HG03045 (cell line): Measurements from ENCODE around the gene TCFL5.

Experiments
- ATAC-seq: cut with Tn5 transposase; IDR thresholded peaks from one replicate; pipeline ENCODE4 v1.9.1; 2021; ENCODE audit warnings: mild to moderate bottlenecking, moderate library complexity; ENCODE audit not compliant: unreplicated experiment

The TCFL5 gene

DNA sequence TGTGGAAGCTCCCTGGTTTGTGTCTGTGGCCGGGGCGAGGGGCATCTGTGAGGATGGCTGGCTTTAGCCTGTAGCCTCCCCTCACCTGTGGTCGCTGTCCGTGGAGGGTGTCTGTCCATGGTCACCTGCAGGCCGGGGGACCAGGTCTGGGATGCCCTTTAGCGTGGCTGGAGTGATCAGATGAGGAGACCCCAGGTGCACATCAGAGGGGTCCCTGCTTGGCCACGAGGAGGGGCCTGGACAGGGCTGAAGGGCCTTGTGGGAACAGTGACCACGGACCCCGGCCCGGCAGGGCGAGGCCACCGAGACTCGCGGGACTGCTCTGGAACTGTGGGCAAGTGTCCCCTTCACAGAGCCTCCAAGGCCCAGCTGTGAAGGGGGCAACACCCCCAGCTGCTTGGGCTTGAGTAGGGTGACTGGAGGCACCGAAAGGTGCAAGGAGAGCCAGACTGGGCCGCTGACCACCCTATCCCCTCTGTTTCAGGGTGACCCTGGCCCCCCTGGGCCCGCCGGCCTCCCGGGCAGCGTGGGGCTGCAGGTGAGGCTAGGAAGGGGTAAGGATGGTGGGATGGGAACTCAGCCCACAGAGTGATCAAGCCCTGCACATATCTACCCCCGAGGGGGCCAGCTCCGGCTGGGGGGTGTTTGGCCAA, 36.2 kb downstream of the TCFL5 start:
- no peak for ATAC-seq

- no peak for ATAC-seq
Measured at GRCh38 chr20:62824476-62825332, 36.9 kb downstream of the TCFL5 start.

DNA sequence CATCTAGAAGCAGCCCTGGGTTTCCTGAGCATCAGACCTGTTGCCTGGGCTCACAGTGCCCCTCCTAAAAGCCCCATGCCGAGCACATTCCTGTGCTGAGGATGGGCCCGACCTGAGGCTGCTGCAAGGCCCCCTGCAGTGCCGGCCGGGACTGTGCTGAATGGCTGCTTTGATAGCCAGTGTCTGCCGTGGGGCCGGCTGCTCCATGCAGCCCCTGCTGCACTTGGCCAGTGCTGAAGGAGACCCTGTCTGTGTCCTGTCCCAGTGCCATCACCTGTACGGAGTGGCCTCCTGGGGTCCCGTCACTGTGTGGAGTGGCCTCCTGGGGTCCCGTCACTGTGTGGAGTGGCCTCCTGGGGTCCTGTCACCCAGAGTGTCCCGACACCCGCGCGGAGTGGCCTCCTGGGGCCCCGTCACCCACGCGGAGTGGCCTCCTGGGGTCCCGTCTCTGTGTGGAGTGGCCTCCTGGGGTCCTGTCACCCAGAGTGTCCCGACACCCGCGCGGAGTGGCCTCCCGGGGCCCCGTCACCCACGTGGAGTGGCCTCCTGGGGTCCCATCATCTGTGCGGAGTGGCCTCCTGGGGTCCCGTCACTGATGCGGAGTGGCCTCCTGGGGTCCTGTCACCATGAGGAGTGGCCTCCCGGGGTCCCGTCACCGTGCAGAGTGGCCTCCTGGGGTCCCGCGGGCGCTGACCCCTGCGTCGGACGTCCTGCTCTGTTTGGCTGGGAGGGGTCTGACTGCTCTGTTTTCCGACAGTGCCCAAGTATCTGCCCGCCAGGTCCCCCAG, 37.7 kb downstream of the TCFL5 start:
- no peak for ATAC-seq

- ATAC-seq, result no peak
Measured at GRCh38 chr20:62822788-62823651, 38.6 kb downstream of the TCFL5 start.

DNA sequence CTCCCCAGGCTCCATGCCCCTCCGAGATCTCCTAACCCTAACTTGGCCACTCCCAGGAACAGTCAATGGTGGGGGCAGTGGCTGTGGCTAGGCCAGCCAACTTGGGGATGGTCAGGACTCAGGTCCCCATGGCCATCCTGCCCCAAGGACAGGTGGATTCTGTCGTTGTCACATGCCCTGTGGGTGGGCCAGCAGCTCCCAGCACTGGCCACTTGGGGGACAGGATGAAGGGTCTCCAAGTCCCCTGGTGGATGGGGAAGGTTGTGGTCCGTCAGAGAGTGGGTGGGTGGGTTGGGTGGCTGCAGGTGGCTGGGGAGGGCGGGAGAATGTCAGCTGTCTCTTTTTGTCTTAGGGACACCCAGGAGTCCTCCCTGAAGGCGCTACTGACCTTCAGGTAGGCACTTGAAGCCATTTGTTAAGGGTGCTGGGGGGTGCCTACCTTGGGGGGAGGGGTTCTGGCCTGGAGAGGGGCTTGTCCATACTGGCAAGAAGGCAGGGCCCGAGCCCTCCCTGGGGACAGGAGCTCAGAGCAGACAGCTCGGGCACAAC, 39.3 kb downstream of the TCFL5 start:
- no peak for ATAC-seq

DNA sequence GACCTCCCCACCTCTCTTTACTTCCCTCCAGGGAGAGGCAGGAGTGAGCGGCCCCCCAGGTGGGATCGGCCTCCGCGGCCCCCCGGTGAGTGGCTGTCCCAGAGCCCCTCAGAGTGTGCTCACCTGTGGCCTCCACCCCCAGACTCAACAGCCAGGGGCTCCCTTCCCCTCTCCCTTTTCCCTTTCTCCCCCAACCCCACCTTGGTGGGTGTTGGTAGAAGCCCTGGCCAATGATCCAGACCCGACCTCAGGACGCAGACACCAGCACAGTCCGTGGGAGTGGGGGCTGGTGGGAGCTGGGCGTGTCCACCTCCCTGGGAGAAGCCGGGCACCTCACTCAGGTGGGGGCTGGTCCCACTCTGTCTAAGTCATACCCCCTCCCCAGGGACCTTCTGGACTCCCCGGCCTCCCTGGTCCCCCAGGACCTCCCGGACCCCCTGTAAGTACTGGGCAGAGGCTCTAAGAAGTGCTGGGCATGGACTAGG, 39.9 kb downstream of the TCFL5 start:
- ATAC-seq, result no peak

- ATAC-seq, result no peak
Measured at GRCh38 chr20:62820962-62821725, 40.5 kb downstream of the TCFL5 start.

GRCh38 chr20:62820208-62820961, 41.2 kb downstream of the TCFL5 start:
- no peak for ATAC-seq

- ATAC-seq, result no peak
Measured at GRCh38 chr20:62819494-62820174, 42.0 kb downstream of the TCFL5 start.

GRCh38 chr20:62818592-62819493, 42.8 kb downstream of the TCFL5 start:
- no peak for ATAC-seq

DNA sequence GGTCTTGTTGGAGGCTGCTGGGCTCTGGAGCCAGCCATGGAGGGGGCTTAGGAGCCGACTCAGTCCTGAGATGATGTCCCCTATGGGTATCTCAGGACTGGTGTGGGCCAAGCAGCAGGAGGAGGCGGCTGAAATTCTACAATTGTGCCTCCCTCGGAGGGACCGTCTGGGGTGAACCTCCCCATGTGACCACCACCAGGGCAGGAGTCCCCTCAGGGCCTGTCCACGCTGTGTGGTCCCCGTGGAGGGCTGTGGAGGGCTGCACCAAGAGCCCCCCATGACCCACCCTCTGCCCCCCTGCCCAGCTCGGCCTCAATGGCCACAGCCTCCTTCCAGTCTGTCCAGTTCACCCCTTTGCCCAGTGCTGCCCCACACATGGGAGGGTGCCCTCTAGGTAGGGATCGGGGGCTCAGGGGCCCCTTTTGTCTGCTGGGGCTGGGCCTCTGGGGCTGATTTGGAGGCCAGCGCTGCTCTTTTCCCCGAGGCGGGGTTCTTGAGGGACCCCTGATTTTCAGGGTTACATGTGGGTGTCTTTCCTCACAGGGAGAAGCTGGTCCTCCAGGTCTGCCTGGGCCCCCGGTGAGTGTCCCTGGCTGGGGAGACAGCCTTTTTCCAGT, 43.5 kb downstream of the TCFL5 start:
- no peak for ATAC-seq

GRCh38 chr20:62816884-62817873, 44.4 kb downstream of the TCFL5 start, which contains the start of gene COL9A3:
Gene COL9A3 (plus strand): TSS chr20:62817050. CDS start chr20:62817065, 15 bp downstream.
- no peak for ATAC-seq

GRCh38 chr20:62816031-62816883, 45.4 kb downstream of the TCFL5 start:
- ATAC-seq, result no peak
